GM10266 (cell line): ENCODE data around the gene HS3ST1.

Experiments used
- DNase-seq: peaks from one replicate; pipeline ENCODE4 v3.0.0; 2012; ENCODE audit errors: extremely low spot score
- CTCF ChIP-seq: IDR thresholded peaks from 2 replicates; pipeline ENCODE4 v1.5.1; 2012; ENCODE audit warnings: mild to moderate bottlenecking, low read depth; ENCODE audit not compliant: control insufficient read depth, insufficient read depth; ENCODE audit errors: missing control alignments

The HS3ST1 gene

GRCh38 chr4:11418610-11419009, 10.1 kb downstream of the HS3ST1 start:
- no peak for DNase-seq
- no peak for TF ChIP-seq CTCF

- TF ChIP-seq CTCF, result no peak
- DNase-seq, result no peak
Measured at GRCh38 chr4:11416767-11417113, 12.0 kb downstream of the HS3ST1 start.

GRCh38 chr4:11416071-11416766, 12.5 kb downstream of the HS3ST1 start:
- TF ChIP-seq CTCF, result no peak
- no peak for DNase-seq

- no peak for TF ChIP-seq CTCF
- no peak for DNase-seq
Measured at GRCh38 chr4:11415409-11416070, 13.2 kb downstream of the HS3ST1 start.

- DNase-seq, result no peak
- TF ChIP-seq CTCF, result no peak
Measured at GRCh38 chr4:11412211-11412610, 16.5 kb downstream of the HS3ST1 start.

- DNase-seq, result no peak
- TF ChIP-seq CTCF, result no peak
Measured at GRCh38 chr4:11409632-11410031, 19.1 kb downstream of the HS3ST1 start.

- no peak for TF ChIP-seq CTCF
- DNase-seq, result no peak
Measured at GRCh38 chr4:11408233-11408967, 20.3 kb downstream of the HS3ST1 start.
